Nucleus accumbens (tissue), 56 donors: ENCODE data around the gene AP3B1.

Experiments used
- DNase-seq, 56 donors: peaks; one replicate each; lab custom pipeline; 2025; lab: John Stamatoyannopoulos, UW

Gene AP3B1

GRCh38 chr5:78162253-78162862 is 132.1 kb downstream of the AP3B1 start:
- DNase-seq = peak in 1 of 56 donors; percentile 1

GRCh38 chr5:78157001-78157400 is 137.5 kb downstream of the AP3B1 start:
- DNase-seq = no peak

- DNase-seq = no peak
These were observed 142.8 kb downstream of the AP3B1 start for GRCh38 chr5:78151594-78152271.

- no peak for DNase-seq
These were observed 157.2 kb downstream of the AP3B1 start for GRCh38 chr5:78137290-78137689.

- DNase-seq = no peak
These were observed 161.1 kb downstream of the AP3B1 start for GRCh38 chr5:78133423-78133822.

GRCh38 chr5:78132507-78132906 is 162.0 kb downstream of the AP3B1 start:
- no peak for DNase-seq

- DNase-seq = no peak
These were observed 164.9 kb downstream of the AP3B1 start for GRCh38 chr5:78129597-78129996.

GRCh38 chr5:78127875-78128274 is 166.6 kb downstream of the AP3B1 start:
- no peak for DNase-seq

- no peak for DNase-seq
These were observed 168.0 kb downstream of the AP3B1 start for GRCh38 chr5:78126536-78126935.

GRCh38 chr5:78116167-78116566 is 178.3 kb downstream of the AP3B1 start:
- no peak for DNase-seq

GRCh38 chr5:78113689-78114264 is 180.7 kb downstream of the AP3B1 start:
- DNase-seq = no peak

- DNase-seq = peak in 1 of 56 donors; percentile 0
These were observed 181.6 kb downstream of the AP3B1 start for GRCh38 chr5:78112931-78113330.

- no peak for DNase-seq
These were observed 184.6 kb downstream of the AP3B1 start for GRCh38 chr5:78109891-78110324.

- no peak for DNase-seq
These were observed 185.9 kb downstream of the AP3B1 start for GRCh38 chr5:78108564-78108963.

- DNase-seq = no peak
These were observed 191.1 kb downstream of the AP3B1 start for GRCh38 chr5:78103232-78103918.

GRCh38 chr5:78102500-78102899 is 192.0 kb downstream of the AP3B1 start:
- DNase-seq = no peak

- no peak for DNase-seq
These were observed 199.4 kb downstream of the AP3B1 start for GRCh38 chr5:78095125-78095524.

- no peak for DNase-seq
These were observed 204.5 kb downstream of the AP3B1 start for GRCh38 chr5:78090002-78090401.

GRCh38 chr5:78078858-78079257 is 215.6 kb downstream of the AP3B1 start:
- DNase-seq = no peak

GRCh38 chr5:78077369-78078068 is 217.0 kb downstream of the AP3B1 start:
- no peak for DNase-seq

GRCh38 chr5:78076351-78076750 is 218.1 kb downstream of the AP3B1 start:
- no peak for DNase-seq
